ENCODE results near the gene TEAD4. TPM values are rescaled to one million over a fixed set of nuclear protein-coding genes. Genes with fewer than 3 reads are reported as not detected.

The TEAD4 gene
- total RNA-seq, 1 experiment from 2014 or later, result 127 TPM

- Histone ChIP-seq H4K20me1 (ENCODE audit: control insufficient read depth, insufficient read depth, insufficient read length) (no peaks in the 10 kb centered on the region), H2BK20ac (ENCODE audit: low read depth, low read length, poor library complexity, severe bottlenecking) (no peak overlapping the region), H3K56ac (ENCODE audit: insufficient read length, low read depth, low read length) (no peak overlapping the region), H3K9ac (ENCODE audit: extremely low read depth, insufficient read length, low read length) (no peak overlapping the region), H3K9me3 (ENCODE audit: control insufficient read depth, low read depth, low read length) (no peaks in the 10 kb centered on the region), H3K4me2 (ENCODE audit: insufficient read depth, insufficient read length, low read length) (no peak overlapping the region), H2AK5ac (ENCODE audit: insufficient read length, low read length) (no peak overlapping the region), H3K23ac (ENCODE audit: insufficient read length, low read depth, low read length) (no peak overlapping the region), H3K79me1 (ENCODE audit: insufficient read depth, low read depth, low read length, poor library complexity, severe bottlenecking) (no peaks in the 10 kb centered on the region), H3K23me2 (ENCODE audit: insufficient read length, low read depth, low read length, poor library complexity, severe bottlenecking) (no peaks in the 10 kb centered on the region), H3K79me2 (ENCODE audit: insufficient read depth, low read length) (no peaks in the 10 kb centered on the region), H3T11ph (ENCODE audit: low read length) (no peak overlapping the region), H3K18ac (ENCODE audit: insufficient read length, low read depth, low read length) (no peak overlapping the region), H4K8ac (replicated peaks; ENCODE audit: insufficient read length, low read depth, low read length) (no peak overlapping the region), H2BK12ac (ENCODE audit: insufficient read length, low read depth, low read length) (no peak overlapping the region), H3K4me1 (ENCODE audit: insufficient read depth, low read length) (peaks cover 5% of the 10 kb centered on the region; the same call in 1 of the 2 replicates), H3K27me3 (ENCODE audit: insufficient read depth, low read length) (no peaks in the 10 kb centered on the region), H2BK120ac (ENCODE audit: low read depth, low read length, poor library complexity, severe bottlenecking) (no peak overlapping the region), H2BK5ac (ENCODE audit: insufficient read length, low read length) (no peak overlapping the region), H4K91ac (ENCODE audit: insufficient read length, low read depth, low read length) (no peak overlapping the region), H3K27ac (ENCODE audit: insufficient read length, low read depth, low read length) (no peak overlapping the region), H3K14ac (ENCODE audit: insufficient read depth, low read length) (no peak overlapping the region), H2AFZ (ENCODE audit: low read length) (no peak overlapping the region), H2BK15ac (ENCODE audit: low read depth, low read length) (no peak overlapping the region), H3K4ac (ENCODE audit: low read depth, low read length) (no peak overlapping the region), H4K5ac (ENCODE audit: insufficient read length, low read depth, low read length) (no peak overlapping the region)
- DNase-seq, result no peak
- TF ChIP-seq CTCF (conservative IDR thresholded peaks at IDR 0.05), result no peak
- WGBS (ENCODE audit: extremely low coverage, insufficient read length, low lambda C conversion rate), result no CpG with 5 or more reads among the region's 2 CpGs
- Mint-ChIP-seq H3K27ac (peak overlapping the region in 1 of 3 experiments; percentile 1; a peak in 1 of 7 replicates), H3K4me3 (no peak overlapping the region), H3K4me1 (peaks cover 15 to 19% of the 10 kb centered on the region in 2 experiments), H3K9me3 (no peaks in the 10 kb centered on the region; a peak in 1 of 5 replicates), H3K27me3 (ENCODE audit: low read depth) (no peaks in the 10 kb centered on the region), H3K36me3 (ENCODE audit: insufficient read depth in 1 of 3, low read depth in 3 of 3) (peaks cover 6 to 34% (median 34%) of the 10 kb centered on the region in 3 experiments; a peak in 6 of 7 replicates)
These were observed 39.9 kb upstream of the TEAD4 start for GRCh38 chr12:2919249-2919648.
